Memory B cell (primary cell): ENCODE measurements around the gene DCK.

Experiments used
- ATAC-seq: fragments of 150-1000 bp; cut with Tn5 transposase; 2 replicates; pipeline ENCODE4 v1.10.0; 2021; ENCODE audit warnings: low read depth, mild to moderate bottlenecking, moderate library complexity
- DNase-seq, 2 donors: peaks; one replicate each; pipeline ENCODE4 v3.0.0; 2022; ENCODE audit warnings: low spot score in 2 of 2
- H3K27ac Mint-ChIP-seq: one replicate; pipeline ENCODE4 v1.8.0; 2022; ENCODE audit warnings: mild to moderate bottlenecking, moderate library complexity, mixed read lengths
- H3K27me3 Mint-ChIP-seq: one replicate; pipeline ENCODE4 v1.8.0; 2022; ENCODE audit warnings: mixed read lengths
- H3K36me3 Mint-ChIP-seq: one replicate; pipeline ENCODE4 v1.8.0; 2022; ENCODE audit warnings: mild to moderate bottlenecking, mixed read lengths
- H3K4me1 Mint-ChIP-seq: one replicate; pipeline ENCODE4 v1.8.0; 2022; ENCODE audit warnings: mixed read lengths
- H3K4me3 Mint-ChIP-seq: one replicate; pipeline ENCODE4 v1.8.0; 2022; ENCODE audit warnings: mild to moderate bottlenecking, moderate library complexity, mixed read lengths
- H3K9me3 Mint-ChIP-seq: one replicate; pipeline ENCODE4 v1.8.0; 2022; ENCODE audit warnings: mixed read lengths

DCK gene

GRCh38 chr4:70993181-70994068 is at the start of gene DCK:
Gene DCK, plus strand, starts transcription at chr4:70993649. Its CDS starts 187 bp downstream, at chr4:70993836.
- Mint-ChIP-seq H3K27me3 (no peaks in the 10 kb centered on the region), H3K27ac (peak within 1 kb of the TSS; percentile 82), H3K4me1 (peaks cover 36% of the 10 kb centered on the region), H3K9me3 (no peaks in the 10 kb centered on the region), H3K36me3 (peaks cover 5% of the 10 kb centered on the region), H3K4me3 (peak within 1 kb of the TSS; percentile 96)
- DNase-seq: peak; percentile 78 to 92
- ATAC-seq: peak; percentile 81

GRCh38 chr4:70945046-70945445 is 48.4 kb upstream of the DCK start:
- H3K4me3 Mint-ChIP-seq: no peak overlapping the region
- DNase-seq (no peak), ATAC-seq (peak; percentile 54)
- H3K27me3 Mint-ChIP-seq: no peaks in the 10 kb centered on the region
- peaks cover 3% of the 10 kb centered on the region for H3K36me3 Mint-ChIP-seq
- H3K27ac Mint-ChIP-seq: peak overlapping the region; percentile 77
- peaks cover 27% of the 10 kb centered on the region for H3K4me1 Mint-ChIP-seq
- no peaks in the 10 kb centered on the region for H3K9me3 Mint-ChIP-seq

- ATAC-seq (no peak), DNase-seq (no peak)
- no peak overlapping the region for H3K27ac Mint-ChIP-seq
- H3K27me3 Mint-ChIP-seq: no peaks in the 10 kb centered on the region
- no peaks in the 10 kb centered on the region for H3K9me3 Mint-ChIP-seq
- peaks cover 2% of the 10 kb centered on the region for H3K36me3 Mint-ChIP-seq
- peaks cover 27% of the 10 kb centered on the region for H3K4me1 Mint-ChIP-seq
- H3K4me3 Mint-ChIP-seq: no peak overlapping the region
These were observed 47.9 kb upstream of the DCK start for GRCh38 chr4:70945452-70946055.

- H3K27ac Mint-ChIP-seq: no peak overlapping the region
- ATAC-seq (no peak), DNase-seq (no peak)
- H3K9me3 Mint-ChIP-seq: no peaks in the 10 kb centered on the region
- peaks cover 27% of the 10 kb centered on the region for H3K4me1 Mint-ChIP-seq
- no peak overlapping the region for H3K4me3 Mint-ChIP-seq
- H3K27me3 Mint-ChIP-seq: no peaks in the 10 kb centered on the region
- no peaks in the 10 kb centered on the region for H3K36me3 Mint-ChIP-seq
These were observed 46.5 kb upstream of the DCK start for GRCh38 chr4:70946939-70947338.

- Mint-ChIP-seq H3K27me3 (no peaks in the 10 kb centered on the region), H3K27ac (no peak overlapping the region), H3K4me3 (no peak overlapping the region), H3K4me1 (peaks cover 18% of the 10 kb centered on the region), H3K36me3 (no peaks in the 10 kb centered on the region), H3K9me3 (no peaks in the 10 kb centered on the region)
- DNase-seq: no peak
- peak; percentile 62 for ATAC-seq
These were observed 44.7 kb upstream of the DCK start for GRCh38 chr4:70948665-70949260.

GRCh38 chr4:70954032-70954431 is 39.4 kb upstream of the DCK start:
- ATAC-seq: no peak
- peaks cover 3% of the 10 kb centered on the region for H3K4me1 Mint-ChIP-seq
- H3K36me3 Mint-ChIP-seq: no peaks in the 10 kb centered on the region
- H3K9me3 Mint-ChIP-seq: no peaks in the 10 kb centered on the region
- no peak for DNase-seq
- no peaks in the 10 kb centered on the region for H3K27me3 Mint-ChIP-seq
- H3K4me3 Mint-ChIP-seq: no peak overlapping the region
- H3K27ac Mint-ChIP-seq: no peak overlapping the region

- ATAC-seq (no peak), DNase-seq (no peak)
- Mint-ChIP-seq H3K4me3 (no peak overlapping the region), H3K36me3 (peaks cover 2% of the 10 kb centered on the region), H3K4me1 (peaks cover 3% of the 10 kb centered on the region), H3K27me3 (no peaks in the 10 kb centered on the region), H3K27ac (no peak overlapping the region), H3K9me3 (no peaks in the 10 kb centered on the region)
These were observed 36.8 kb upstream of the DCK start for GRCh38 chr4:70956549-70957210.

GRCh38 chr4:70958681-70959080 is 34.8 kb upstream of the DCK start:
- Mint-ChIP-seq H3K9me3 (no peaks in the 10 kb centered on the region), H3K36me3 (peaks cover 6% of the 10 kb centered on the region), H3K27ac (no peak overlapping the region), H3K4me3 (no peak overlapping the region), H3K4me1 (peaks cover 3% of the 10 kb centered on the region), H3K27me3 (no peaks in the 10 kb centered on the region)
- ATAC-seq (no peak), DNase-seq (no peak)

- H3K9me3 Mint-ChIP-seq: no peaks in the 10 kb centered on the region
- H3K36me3 Mint-ChIP-seq: peaks cover 5% of the 10 kb centered on the region
- no peak for ATAC-seq
- H3K27ac Mint-ChIP-seq: no peak overlapping the region
- H3K4me1 Mint-ChIP-seq: no peaks in the 10 kb centered on the region
- no peak overlapping the region for H3K4me3 Mint-ChIP-seq
- DNase-seq: no peak
- H3K27me3 Mint-ChIP-seq: no peaks in the 10 kb centered on the region
These were observed 24.4 kb upstream of the DCK start for GRCh38 chr4:70969076-70969475.

GRCh38 chr4:70976252-70976651 is 17.2 kb upstream of the DCK start:
- H3K27ac Mint-ChIP-seq: no peak overlapping the region
- H3K4me3 Mint-ChIP-seq: no peak overlapping the region
- H3K9me3 Mint-ChIP-seq: no peaks in the 10 kb centered on the region
- peaks cover 10% of the 10 kb centered on the region for H3K4me1 Mint-ChIP-seq
- DNase-seq: no peak
- ATAC-seq: no peak
- H3K27me3 Mint-ChIP-seq: no peaks in the 10 kb centered on the region
- H3K36me3 Mint-ChIP-seq: peaks cover 10% of the 10 kb centered on the region

GRCh38 chr4:70979445-70980008 is 13.9 kb upstream of the DCK start:
- Mint-ChIP-seq H3K36me3 (peaks cover 5% of the 10 kb centered on the region), H3K27me3 (no peaks in the 10 kb centered on the region), H3K9me3 (no peaks in the 10 kb centered on the region), H3K4me1 (peaks cover 10% of the 10 kb centered on the region), H3K4me3 (peak overlapping the region; percentile 16), H3K27ac (peak overlapping the region; percentile 65)
- ATAC-seq: peak; percentile 79
- no peak for DNase-seq

GRCh38 chr4:70980196-70980595 is 13.3 kb upstream of the DCK start:
- peak overlapping the region; percentile 65 for H3K27ac Mint-ChIP-seq
- no peak for DNase-seq
- no peaks in the 10 kb centered on the region for H3K27me3 Mint-ChIP-seq
- H3K9me3 Mint-ChIP-seq: no peaks in the 10 kb centered on the region
- peaks cover 5% of the 10 kb centered on the region for H3K36me3 Mint-ChIP-seq
- peaks cover 10% of the 10 kb centered on the region for H3K4me1 Mint-ChIP-seq
- ATAC-seq: no peak
- no peak overlapping the region for H3K4me3 Mint-ChIP-seq

- Mint-ChIP-seq H3K27ac (peak overlapping the region; percentile 28), H3K36me3 (no peaks in the 10 kb centered on the region), H3K4me3 (no peak overlapping the region), H3K4me1 (peaks cover 10% of the 10 kb centered on the region), H3K27me3 (no peaks in the 10 kb centered on the region), H3K9me3 (no peaks in the 10 kb centered on the region)
- ATAC-seq (no peak), DNase-seq (no peak)
These were observed 9.3 kb upstream of the DCK start for GRCh38 chr4:70984106-70984505.

GRCh38 chr4:70984589-70984988 is 8.9 kb upstream of the DCK start:
- peaks cover 6% of the 10 kb centered on the region for H3K4me1 Mint-ChIP-seq
- H3K4me3 Mint-ChIP-seq: no peak overlapping the region
- no peak overlapping the region for H3K27ac Mint-ChIP-seq
- H3K36me3 Mint-ChIP-seq: no peaks in the 10 kb centered on the region
- ATAC-seq (peak; percentile 67), DNase-seq (no peak)
- H3K27me3 Mint-ChIP-seq: no peaks in the 10 kb centered on the region
- no peaks in the 10 kb centered on the region for H3K9me3 Mint-ChIP-seq
